Heart left ventricle (tissue), 16 donors: ENCODE results near the gene MPPED1. TPM values are rescaled to one million over a fixed set of nuclear protein-coding genes. Genes with fewer than 3 reads are reported as not detected.

ENCODE experiments used
- ATAC-seq, 4 donors: fragments of 200-7000 bp; cut with Tn5 transposase; one replicate each; pipeline ENCODE4 v1.9.1; 2020 to 2022; ENCODE audit warnings: moderate library complexity in 4 of 4, mild to moderate bottlenecking in 3 of 4, moderate number of reproducible peaks in 1 of 4
- DNase-seq, 5 donors: peaks; one replicate each; pipeline ENCODE4 v3.0.0-alpha.2; 2020
- H3K27ac ChIP-seq, 12 donors: fragments of 200-600 bp; sonication (generic) in 4 of 12; one replicate each; pipeline versions ENCODE4 v1.5.0 to v1.8.0; 2016 to 2022; ENCODE audit warnings: mild to moderate bottlenecking in 2 of 12
- H3K27me3 ChIP-seq, 9 donors: fragments of 200-600 bp; sonication (generic) in 2 of 9; one replicate each; pipeline versions ENCODE4 v1.5.1 to v1.8.0; 2016 to 2022; ENCODE audit warnings: mild to moderate bottlenecking in 3 of 9
- H3K36me3 ChIP-seq, 9 donors: fragments of 200-600 bp; sonication (generic) in 2 of 9; one replicate each; pipeline versions ENCODE4 v1.5.0 to v1.8.0; 2018 to 2022; ENCODE audit warnings: mild to moderate bottlenecking in 2 of 9
- H3K4me1 ChIP-seq, 12 donors: fragments of 200-600 bp; sonication (generic) in 4 of 12; one replicate each; pipeline versions ENCODE4 v1.5.0 to v1.8.0; 2016 to 2022; ENCODE audit warnings: mild to moderate bottlenecking in 3 of 12
- H3K4me3 ChIP-seq, 12 donors: fragments of 200-600 bp; sonication (generic) in 4 of 12; one replicate each; pipeline versions ENCODE4 v1.5.0 to v1.8.0; 2017 to 2022; ENCODE audit warnings: mild to moderate bottlenecking in 9 of 12, moderate library complexity in 4 of 12
- H3K9me3 ChIP-seq, 12 donors: fragments of 200-600 bp; sonication (generic) in 4 of 12; one replicate each; pipeline versions ENCODE4 v1.5.0 to v1.8.0; 2016 to 2022; ENCODE audit warnings: mild to moderate bottlenecking in 1 of 12
- POLR2A ChIP-seq, 2 donors: fragments of 450-650 bp; IDR thresholded peaks; one replicate each; pipeline ENCODE4 v1.6.1; 2017; ENCODE audit warnings: antibody characterized with exemption in 2 of 2, mild to moderate bottlenecking in 2 of 2, moderate library complexity in 2 of 2
- WGBS, 4 donors: extraction: QIAGEN DNeasy Blood & Tissue Kit in 2 of 4; methylation state at CpG; one replicate each; pipeline versions ENCODE4 v1.1.5 to v1.1.7; 2013 to 2018; 5-methylcytosine and 5-hydroxymethylcytosine counted together
- intact Hi-C, 10 donors: fragments of 100-400 bp; cut with DNase I; formaldehyde crosslinking; loops; one replicate each; pipeline versions ENCODE4 v1.11.1 to v1.14.2; 2022
- polyA plus RNA-seq, 2 donors: library from polyadenylated mRNA; stranded (reverse); fragments of 200-250 nt; gene quantifications; one replicate each; pipeline ENCODE4 v1.2.3, GENCODE V29; 2013
- total RNA-seq, 9 donors: library from RNA; depleted of rRNA in 2 of 9; stranded (reverse); fragments of >200 nt in 2 of 9; fragmentation: NEBNext Ultra II Directional in 3 of 9; extraction: Animal tissue kit (Norgen Biotek cat#: 25700) in 3 of 9; gene quantifications; one replicate each; pipeline versions ENCODE4 v1.1.0 to v1.2.4, GENCODE V29; 2016 to 2023
- TF ChIP-seq, protein P1 (sequence below), 12 donors: fragments of 200-600 bp; sonication (generic) in 4 of 12; IDR thresholded peaks; one replicate each; pipeline versions ENCODE4 v1.5.0 to v1.8.0; 2018 to 2022; ENCODE audit warnings: antibody characterized with exemption in 12 of 12, mild to moderate bottlenecking in 5 of 12
- donor health status: ischemic (EF 13 %, LVEDD 7.1; RV severe dilation, severe dysfunction).
- donor health status: healthy with polysubstance abuse.
- donor health status: DM: no; HTN: yes; CAD: no.
- donor health status: DM: no; HTN: no; CAD: no.
- donor health status: ischemic (EF 25% LVEDD 6.9; RV normal size, moderate dysfunction).
- donor health status: ischemic (EF 25% LVEDD 5.7; RV mildly dilated, moderate dysfunction).
- donor health status: healthy.
- donor health status: DM: yes; HTN: yes; CAD: no.
- donor health status: ischemic (EF 35%, LVEDD 5.7; RV mildly dilated, moderate dysfunction).
- donor health status: nonischemic (EF 11% LVEDD 7.7; RV severe dilation, severe dysfunction).
- donor health status: DM: yes; HTN: yes; CAD: no.
- donor health status: PGD.
- donor health status: ischemic (EF 29% LVEDD 5.4; RV normal size, mild dysfunction).
- donor health status: nonischemic (EF 23%, LVEDD 6.1; RV moderate dilation, normal function).

The MPPED1 gene
- total and polyA plus RNA-seq, 11 donors: 0.12 TPM; not detected in 10

DNA sequence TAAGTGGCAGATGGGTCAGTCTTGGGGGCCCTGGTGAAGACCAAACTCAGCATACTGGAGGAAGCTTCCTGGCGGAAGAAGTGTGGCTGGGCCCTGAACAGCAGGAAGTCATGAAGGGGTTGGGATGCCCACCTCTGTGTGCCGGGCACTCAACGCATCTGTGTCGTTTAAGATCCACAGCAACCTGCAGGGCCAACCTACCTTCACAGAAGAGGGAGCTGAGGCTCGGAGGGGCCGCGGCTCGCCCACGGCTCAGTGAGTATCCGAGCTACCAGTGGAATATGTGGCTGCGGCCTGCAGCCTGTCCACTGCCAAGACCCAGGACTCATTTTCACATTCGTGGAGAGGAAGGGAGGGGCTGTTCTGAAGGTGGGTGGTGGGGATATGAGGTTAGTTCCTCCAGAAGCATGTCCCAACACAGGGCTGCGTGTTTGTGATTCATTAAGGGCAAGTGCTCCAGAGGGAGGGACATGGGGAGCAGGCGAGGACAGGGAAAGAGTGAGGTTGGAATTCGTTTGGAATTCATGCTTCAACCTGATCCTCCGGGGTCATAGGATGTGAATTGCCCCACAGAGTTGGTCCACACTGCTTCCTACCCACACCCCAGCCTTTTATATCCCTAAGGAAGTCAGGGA is 99.6 kb downstream of the MPPED1 start:
- 78 to 81% (median 80%) methylated on average over 16 of the region's 16 CpGs for WGBS, 4 donors
- H3K9me3 ChIP-seq: no peaks in the 10 kb centered on the region
- peaks cover 0 to 17% (median 0%) of the 10 kb centered on the region in 9 donors for H3K27me3 ChIP-seq
- H3K36me3 ChIP-seq: no peaks in the 10 kb centered on the region
- DNase-seq (no peak), ATAC-seq (no peak)
- H3K4me3 ChIP-seq: no peak overlapping the region
- intact Hi-C loops: no loop called here
- no peak overlapping the region for H3K27ac ChIP-seq
- TF ChIP-seq POLR2A (IDR thresholded peaks at IDR 0.05): no peak
- TF ChIP-seq, protein P1, sequence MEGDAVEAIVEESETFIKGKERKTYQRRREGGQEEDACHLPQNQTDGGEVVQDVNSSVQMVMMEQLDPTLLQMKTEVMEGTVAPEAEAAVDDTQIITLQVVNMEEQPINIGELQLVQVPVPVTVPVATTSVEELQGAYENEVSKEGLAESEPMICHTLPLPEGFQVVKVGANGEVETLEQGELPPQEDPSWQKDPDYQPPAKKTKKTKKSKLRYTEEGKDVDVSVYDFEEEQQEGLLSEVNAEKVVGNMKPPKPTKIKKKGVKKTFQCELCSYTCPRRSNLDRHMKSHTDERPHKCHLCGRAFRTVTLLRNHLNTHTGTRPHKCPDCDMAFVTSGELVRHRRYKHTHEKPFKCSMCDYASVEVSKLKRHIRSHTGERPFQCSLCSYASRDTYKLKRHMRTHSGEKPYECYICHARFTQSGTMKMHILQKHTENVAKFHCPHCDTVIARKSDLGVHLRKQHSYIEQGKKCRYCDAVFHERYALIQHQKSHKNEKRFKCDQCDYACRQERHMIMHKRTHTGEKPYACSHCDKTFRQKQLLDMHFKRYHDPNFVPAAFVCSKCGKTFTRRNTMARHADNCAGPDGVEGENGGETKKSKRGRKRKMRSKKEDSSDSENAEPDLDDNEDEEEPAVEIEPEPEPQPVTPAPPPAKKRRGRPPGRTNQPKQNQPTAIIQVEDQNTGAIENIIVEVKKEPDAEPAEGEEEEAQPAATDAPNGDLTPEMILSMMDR (IDR thresholded peaks at IDR 0.05): no peak
- no peaks in the 10 kb centered on the region for H3K4me1 ChIP-seq

GRCh38 chr22:43512279-43512678 is 100.5 kb downstream of the MPPED1 start:
- Histone ChIP-seq H3K9me3 (no peaks in the 10 kb centered on the region), H3K4me1 (no peaks in the 10 kb centered on the region), H3K4me3 (no peak overlapping the region), H3K27me3 (peaks cover 0 to 17% (median 0%) of the 10 kb centered on the region in 9 donors), H3K27ac (no peak overlapping the region), H3K36me3 (no peaks in the 10 kb centered on the region)
- DNase-seq: no peak
- ATAC-seq: no peak
- TF ChIP-seq, protein P1 (IDR thresholded peaks at IDR 0.05): no peak
- TF ChIP-seq POLR2A (IDR thresholded peaks at IDR 0.05): no peak
- 74 to 88% (median 76%) methylated on average over 5 to 8 of the region's 8 CpGs for WGBS, 4 donors
- intact Hi-C loops: no loop called here

DNA sequence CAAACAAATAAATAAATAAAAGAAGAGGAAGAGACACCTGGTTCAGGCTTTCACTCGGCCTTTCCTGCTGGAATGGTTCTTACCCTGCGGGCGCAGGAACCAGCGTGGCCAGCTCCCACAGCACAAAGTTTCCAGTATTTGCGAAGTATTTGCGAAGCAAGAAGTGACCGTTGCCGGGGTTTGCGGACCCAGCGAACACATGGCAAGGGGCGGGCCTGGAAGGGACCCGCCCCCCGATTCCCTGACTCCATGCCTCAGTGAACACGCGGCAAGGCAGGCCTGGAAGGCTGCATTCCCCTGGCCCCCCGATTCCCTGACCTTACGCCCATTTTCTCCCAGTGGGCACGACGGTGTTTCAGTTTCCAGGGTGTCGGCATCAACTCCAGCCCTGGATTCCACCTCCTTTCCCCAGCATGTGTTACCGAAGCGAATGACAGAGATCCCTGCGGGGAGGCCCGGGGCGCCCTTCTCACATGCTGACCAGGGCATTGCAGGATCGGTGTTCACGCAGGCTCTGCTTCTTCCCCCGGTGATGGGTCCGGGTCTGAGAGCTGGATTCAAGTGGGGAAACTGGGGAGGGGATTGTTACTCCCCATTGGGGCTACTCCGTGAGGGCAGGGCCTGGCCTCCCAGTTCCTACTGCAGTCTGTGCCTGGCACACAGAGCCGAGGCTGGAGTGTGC is 102.8 kb downstream of the MPPED1 start:
- H3K4me3 ChIP-seq: no peak overlapping the region
- intact Hi-C loops: no loop called here
- no peak for DNase-seq
- H3K4me1 ChIP-seq: no peaks in the 10 kb centered on the region
- no peak for ATAC-seq
- no peak overlapping the region for H3K27ac ChIP-seq
- H3K9me3 ChIP-seq: no peaks in the 10 kb centered on the region
- peaks cover 0 to 17% (median 0%) of the 10 kb centered on the region in 9 donors for H3K27me3 ChIP-seq
- H3K36me3 ChIP-seq: no peaks in the 10 kb centered on the region
- 76 to 86% (median 81%) methylated on average over 26 to 31 of the region's 31 CpGs for WGBS, 4 donors
- TF ChIP-seq, protein P1 (IDR thresholded peaks at IDR 0.05): no peak

GRCh38 chr22:43515411-43515810 is 103.6 kb downstream of the MPPED1 start:
- intact Hi-C loops: no loop called here
- no peak for TF ChIP-seq POLR2A (IDR thresholded peaks at IDR 0.05)
- TF ChIP-seq, protein P1 (IDR thresholded peaks at IDR 0.05): no peak
- peaks cover 0 to 17% (median 0%) of the 10 kb centered on the region in 9 donors for H3K27me3 ChIP-seq
- H3K4me1 ChIP-seq: no peaks in the 10 kb centered on the region
- ATAC-seq (no peak), DNase-seq (no peak)
- no peaks in the 10 kb centered on the region for H3K9me3 ChIP-seq
- H3K36me3 ChIP-seq: no peaks in the 10 kb centered on the region
- no peak overlapping the region for H3K27ac ChIP-seq
- H3K4me3 ChIP-seq: no peak overlapping the region
- 75 to 91% (median 83%) methylated on average over 7 to 8 of the region's 8 CpGs for WGBS, 4 donors
